A549 treated with RU486 at 1 μM for 4 hours (cell line): Measurements from ENCODE around the gene ARPC1B. TPM values are rescaled to one million over a fixed set of nuclear protein-coding genes. Genes with fewer than 3 reads are reported as not detected.

ENCODE experiments used
- total RNA-seq: library from RNA; stranded (reverse); fragments of 200-300 nt; extraction: Qiagen RNA extraction; gene quantifications from 5 replicates; pipeline ENCODE4 v1.2.3, GENCODE V29; 2022; ENCODE audit warnings: low read depth

ARPC1B gene
- 283 to 301 TPM (median 298 TPM) in 5 replicates for total RNA-seq

GRCh38 chr7:99374111-99375064 is at the start of gene ARPC1B:
Gene ARPC1B (plus strand): TSS chr7:99374730. CDS start chr7:99385715, 10,985 bp downstream.

GRCh38 chr7:99325592-99326407 is 48.7 kb upstream of the ARPC1B start, which contains the start of gene ARPC1A:
Gene ARPC1A (plus strand): TSS chr7:99325898. CDS start chr7:99333354, 7,456 bp downstream.

GRCh38 chr7:99408379-99409191 is 34.1 kb downstream of the ARPC1B start, which contains the start of the genes BUD31 and PDAP1:
Gene BUD31 (plus strand): TSS chr7:99408969. CDS start chr7:99411093, 2,124 bp downstream.
Gene PDAP1 (minus strand): TSS chr7:99408597. CDS start chr7:99408548, 49 bp downstream.

DNA sequence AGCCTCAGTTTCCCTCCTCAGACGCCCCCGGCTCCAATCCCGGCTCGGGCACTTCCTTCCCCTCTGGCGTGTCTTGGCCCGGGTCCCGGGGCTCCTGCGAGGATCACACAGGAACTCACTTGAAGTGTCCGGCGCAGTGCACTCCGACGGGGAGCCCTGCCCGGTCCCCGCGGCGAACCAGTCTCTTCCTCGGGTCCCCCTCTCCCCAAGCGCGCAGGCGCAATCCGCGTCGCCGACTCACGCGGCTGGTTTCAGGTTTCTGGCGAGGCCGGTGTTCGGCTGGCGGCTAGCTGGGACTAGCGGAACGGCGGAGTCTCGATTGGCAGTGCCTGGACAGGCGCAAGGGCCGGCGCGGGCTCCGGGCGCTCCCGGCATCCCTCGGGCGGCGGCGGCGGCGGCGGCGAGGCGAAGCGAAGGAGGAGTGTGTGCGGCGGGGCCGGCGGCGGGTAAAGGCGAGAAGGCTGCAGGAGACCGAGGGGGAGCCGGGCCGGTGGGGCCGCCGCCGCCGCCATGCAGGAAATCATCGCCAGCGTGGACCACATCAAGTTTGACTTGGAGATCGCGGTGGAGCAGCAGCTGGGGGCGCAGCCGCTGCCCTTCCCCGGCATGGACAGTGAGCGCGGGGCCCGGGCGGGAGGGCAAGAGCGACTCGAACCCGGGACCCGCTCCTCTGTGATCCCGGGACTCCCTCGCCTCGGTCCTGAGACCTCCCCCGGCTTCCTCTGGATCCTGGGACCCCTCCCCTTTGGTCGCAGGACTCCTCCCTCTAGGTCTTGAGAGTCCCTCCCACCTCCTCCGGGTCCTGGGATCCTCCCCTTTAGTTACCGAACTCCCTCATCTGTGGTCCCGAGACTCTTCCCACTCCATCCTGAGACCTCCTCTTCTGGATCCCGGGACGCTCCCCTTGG is 64.3 kb downstream of the ARPC1B start, which contains the start of the genes CPSF4 and PTCD1:
TSS of gene CPSF4 (plus strand) at position 371 of the 908 bp plus-strand sequence. CDS start at position 511, 140 bp downstream.
TSS of gene PTCD1 (minus strand) at position 226 of the 908 bp plus-strand sequence. CDS start 3,556 bp downstream, outside the sequence.

Other genes with a start within 250 kb of the ARPC1B start
- 23.6 to 29.8 TPM (median 27.5 TPM) in 5 replicates for gene SMURF1, start 230.6 kb upstream of the ARPC1B start, total RNA-seq
- gene KPNA7, start 166.6 kb upstream of the ARPC1B start, total RNA-seq: 1.5 to 1.8 TPM (median 1.6 TPM) in 5 replicates
- 0.51 to 0.77 TPM (median 0.66 TPM) in 5 replicates for gene MYH16, start 101.9 kb upstream of the ARPC1B start, total RNA-seq
- 126 to 146 TPM (median 136 TPM) in 5 replicates for gene ARPC1A, start 48.8 kb upstream of the ARPC1B start, total RNA-seq
- gene PDAP1, start 33.9 kb downstream of the ARPC1B start, total RNA-seq: 172 to 211 TPM (median 188 TPM) in 5 replicates
- gene BUD31, start 34.2 kb downstream of the ARPC1B start, total RNA-seq: 142 to 167 TPM (median 148 TPM) in 5 replicates
- gene PTCD1, start 64.1 kb downstream of the ARPC1B start, total RNA-seq: 4.9 to 7.8 TPM (median 6.6 TPM) in 5 replicates
- gene CPSF4, start 64.2 kb downstream of the ARPC1B start, total RNA-seq: 34.5 to 45.3 TPM (median 44.5 TPM) in 5 replicates
- gene ATP5MF, start 91.4 kb downstream of the ARPC1B start, total RNA-seq: 865 to 1,452 TPM (median 971 TPM) in 5 replicates
- gene ZNF789, start 98.2 kb downstream of the ARPC1B start, total RNA-seq: 7.6 to 9.7 TPM (median 8.4 TPM) in 5 replicates
- gene ZNF394, start 125.6 kb downstream of the ARPC1B start, total RNA-seq: 17.6 to 20.7 TPM (median 18.7 TPM) in 5 replicates
- 9.0 to 10.8 TPM (median 9.3 TPM) in 5 replicates for gene ZKSCAN5, start 129.9 kb downstream of the ARPC1B start, total RNA-seq
- 4.2 to 8.0 TPM (median 6.6 TPM) in 5 replicates for gene FAM200A, start 177.4 kb downstream of the ARPC1B start, total RNA-seq
- 47.4 to 59.2 TPM (median 58.5 TPM) in 5 replicates for gene ZNF655, start 183.9 kb downstream of the ARPC1B start, total RNA-seq
- gene TMEM225B, start 223.5 kb downstream of the ARPC1B start, total RNA-seq: 0.59 to 0.94 TPM (median 0.87 TPM) in 5 replicates
- gene ZSCAN25, start 242.2 kb downstream of the ARPC1B start, total RNA-seq: 8.2 to 9.1 TPM (median 8.5 TPM) in 5 replicates